GM10847 (cell line): ENCODE data around the gene FBRSL1.

Source experiments
- POLR2A ChIP-seq: IDR thresholded peaks from 2 replicates; pipeline ENCODE4 v1.6.1; 2011; ENCODE audit not compliant: insufficient read length; ENCODE audit errors: extremely low read depth

The FBRSL1 gene

DNA sequence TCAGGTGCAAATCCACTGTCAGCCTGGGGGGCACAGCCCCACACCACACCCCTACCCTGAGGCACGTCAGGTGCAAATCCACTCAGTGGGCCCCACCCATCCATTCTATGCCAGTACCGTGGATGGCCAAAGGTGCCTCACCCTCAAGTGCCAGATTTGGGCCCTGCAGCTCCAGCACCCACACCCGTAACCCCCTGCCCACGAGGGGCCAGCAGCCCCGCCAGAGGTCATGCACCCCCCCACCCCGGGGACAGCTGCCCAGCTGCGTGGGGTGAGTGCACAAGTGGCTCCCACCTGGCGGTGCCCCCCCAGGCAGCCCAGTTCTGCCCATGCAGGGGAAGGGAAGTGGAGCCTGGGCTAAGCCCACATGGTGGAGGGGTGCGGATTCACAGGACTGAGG, 51.2 kb downstream of the FBRSL1 start:
- no peak for TF ChIP-seq POLR2A

DNA sequence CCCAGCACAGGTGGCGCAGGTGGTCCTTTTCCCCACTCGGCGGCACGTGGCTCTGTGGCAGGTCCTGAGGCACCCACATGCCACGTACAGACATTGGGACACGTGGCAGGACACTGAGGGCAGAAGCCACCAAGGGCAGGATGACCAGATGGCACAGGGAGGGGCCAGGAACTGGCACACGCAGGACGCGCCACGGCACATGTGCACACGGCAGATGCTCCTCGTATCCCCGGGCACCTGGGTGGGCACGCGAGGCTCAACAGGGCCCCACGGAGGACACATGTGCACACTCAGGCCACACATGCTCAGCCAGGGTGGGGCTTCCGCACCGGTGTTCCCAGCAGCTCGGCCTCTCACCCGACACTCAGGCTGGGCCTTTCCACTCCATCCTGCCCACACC, 52.0 kb downstream of the FBRSL1 start:
- TF ChIP-seq POLR2A = no peak

DNA sequence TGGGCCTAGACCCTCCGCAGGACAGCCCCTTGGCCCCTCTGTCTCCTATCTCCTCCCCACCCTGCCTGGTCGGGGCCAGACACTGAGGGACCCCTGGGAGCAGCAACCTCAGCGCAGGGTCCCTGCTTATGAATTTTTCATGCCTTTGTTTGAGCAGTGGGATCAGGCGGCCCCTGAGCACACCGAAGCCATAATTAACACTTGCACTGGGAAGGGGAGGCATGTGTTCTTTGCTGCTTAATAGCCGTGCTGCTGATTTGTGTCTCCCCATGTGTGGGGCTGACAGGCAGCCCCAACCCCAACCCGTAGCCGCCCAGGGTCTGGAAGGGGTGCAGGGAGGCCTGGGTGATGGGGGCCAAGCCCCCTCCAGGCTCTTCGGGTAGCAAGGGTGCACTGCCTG, 52.7 kb downstream of the FBRSL1 start:
- no peak for TF ChIP-seq POLR2A

DNA sequence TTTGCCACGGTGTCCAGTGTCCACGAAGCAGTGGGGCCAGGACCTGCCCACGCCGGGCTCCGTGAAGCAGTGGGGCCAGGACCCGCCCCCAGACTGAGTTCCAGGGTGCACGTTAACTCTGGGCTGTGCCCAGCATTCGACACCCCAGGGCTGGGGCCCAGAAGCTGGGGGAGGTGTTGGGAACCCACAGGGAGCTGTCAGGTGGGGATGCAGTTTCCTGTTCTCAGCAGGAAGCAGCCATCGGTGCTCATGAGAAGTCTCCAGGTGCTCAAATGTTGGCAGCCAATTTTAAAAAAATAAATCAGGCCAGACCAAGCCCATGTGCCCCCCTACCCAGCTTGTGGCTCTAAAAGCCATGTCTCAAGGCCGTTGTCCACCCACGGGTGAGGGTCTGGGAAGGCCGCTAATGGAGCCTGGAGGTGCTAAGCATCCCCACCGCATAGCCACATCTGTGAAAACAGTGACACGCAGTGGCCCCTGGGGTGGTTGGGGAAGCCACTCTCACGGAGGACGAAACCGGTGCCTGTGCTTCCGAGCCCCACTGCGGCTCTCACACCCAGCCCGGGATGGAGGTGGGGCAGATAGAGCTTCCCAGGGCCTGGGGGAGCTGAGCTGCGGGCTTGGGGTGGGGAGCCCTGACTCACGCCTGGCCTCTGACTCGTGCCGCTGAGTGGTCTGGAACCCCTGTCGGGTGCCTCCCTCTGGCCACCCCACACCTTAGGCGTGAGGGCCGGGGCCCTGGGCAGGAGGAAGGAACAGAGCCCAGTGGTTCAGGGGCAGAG, 53.5 kb downstream of the FBRSL1 start:
- no peak for TF ChIP-seq POLR2A

DNA sequence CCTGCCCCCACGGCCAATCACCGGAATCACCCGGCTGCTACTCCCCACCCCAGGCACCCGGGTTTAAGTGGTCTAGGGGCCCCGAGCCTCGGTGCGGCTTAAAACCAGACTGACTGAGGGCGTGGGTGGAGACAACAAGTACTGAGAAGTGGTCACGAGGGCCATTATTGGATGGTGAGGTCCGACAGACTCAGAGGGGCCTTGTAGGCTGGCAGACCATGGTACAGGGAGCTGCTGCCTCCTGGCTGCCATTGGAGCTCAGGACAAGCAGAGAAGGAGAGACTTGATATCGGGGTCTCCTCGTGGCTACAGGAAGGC, 54.1 kb downstream of the FBRSL1 start:
- TF ChIP-seq POLR2A = no peak

DNA sequence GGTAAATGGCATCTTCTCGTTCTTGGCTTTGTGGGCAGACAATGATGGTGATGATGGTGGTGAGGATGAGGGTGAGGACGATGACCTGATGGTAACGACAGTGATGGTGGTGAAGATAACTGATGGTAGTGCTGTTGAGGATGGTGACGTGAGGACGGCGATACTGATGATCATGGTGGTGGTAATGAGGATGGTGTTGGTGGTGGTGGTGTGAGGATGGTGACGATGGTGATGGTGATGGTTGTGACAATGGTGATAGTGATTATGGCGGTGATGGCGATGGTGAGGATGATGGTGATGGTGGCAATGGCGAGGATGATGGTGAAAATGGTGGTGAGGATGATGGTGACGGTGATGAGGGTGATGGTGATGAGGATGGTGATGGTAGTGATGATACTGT, 54.5 kb downstream of the FBRSL1 start:
- no peak for TF ChIP-seq POLR2A

DNA sequence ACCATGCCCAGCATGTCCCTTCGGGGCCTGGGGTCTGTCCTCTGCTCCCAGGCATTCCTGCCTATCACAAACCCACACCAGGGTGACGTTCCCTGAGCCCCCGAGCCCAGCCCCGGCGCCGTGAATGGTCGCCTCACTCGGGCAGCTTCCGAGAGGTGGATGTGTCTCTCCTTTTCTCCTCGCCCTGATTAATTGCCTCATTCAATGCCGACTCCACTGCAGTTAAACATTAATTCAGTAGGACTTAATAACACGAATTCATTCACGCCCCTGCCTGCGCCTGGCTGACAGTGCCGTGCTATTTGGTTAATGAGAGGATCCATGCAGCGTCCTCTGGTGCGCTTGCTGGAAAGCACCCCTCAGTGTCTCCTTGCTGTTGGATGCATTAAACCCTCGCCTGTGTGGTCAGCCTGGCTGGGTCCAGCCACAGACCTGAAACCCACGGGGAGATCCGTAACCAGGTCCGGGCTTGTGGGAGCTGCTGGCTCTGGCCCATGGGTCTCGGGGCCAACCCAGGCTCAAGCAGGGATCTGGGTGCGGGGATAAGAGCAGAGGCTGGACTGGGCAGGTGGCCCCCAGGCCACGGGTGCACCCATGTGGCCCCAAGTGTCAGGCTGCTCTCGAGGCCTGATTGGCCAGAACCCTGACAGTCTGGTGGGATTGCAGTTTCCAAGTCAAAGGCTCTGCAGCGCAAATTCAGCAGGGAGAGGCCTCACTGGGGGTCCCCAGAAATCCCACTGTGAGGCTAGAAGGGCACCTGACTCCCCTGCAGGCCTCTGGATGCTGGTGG, 55.4 kb downstream of the FBRSL1 start:
- TF ChIP-seq POLR2A = no peak

DNA sequence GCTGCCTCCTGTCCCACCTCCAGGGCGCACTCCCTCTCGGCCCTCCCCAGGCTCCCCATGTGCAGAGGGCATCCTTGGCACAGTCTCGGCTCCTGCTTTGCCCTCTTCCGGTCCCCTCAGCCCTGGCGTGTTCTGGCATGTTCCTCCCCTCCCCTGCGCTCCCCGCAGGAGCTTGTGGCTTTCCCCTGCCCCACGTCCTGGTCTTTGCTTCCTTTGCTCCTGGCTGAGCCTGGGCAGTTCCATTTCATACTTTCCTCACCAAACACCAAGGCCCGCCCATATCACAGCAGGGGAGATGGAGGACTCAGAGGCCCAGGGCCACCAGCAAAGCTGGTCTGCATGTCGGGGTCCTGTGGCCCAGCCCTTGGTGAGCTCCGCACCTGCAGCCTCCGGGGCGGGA, 56.0 kb downstream of the FBRSL1 start:
- TF ChIP-seq POLR2A = no peak

DNA sequence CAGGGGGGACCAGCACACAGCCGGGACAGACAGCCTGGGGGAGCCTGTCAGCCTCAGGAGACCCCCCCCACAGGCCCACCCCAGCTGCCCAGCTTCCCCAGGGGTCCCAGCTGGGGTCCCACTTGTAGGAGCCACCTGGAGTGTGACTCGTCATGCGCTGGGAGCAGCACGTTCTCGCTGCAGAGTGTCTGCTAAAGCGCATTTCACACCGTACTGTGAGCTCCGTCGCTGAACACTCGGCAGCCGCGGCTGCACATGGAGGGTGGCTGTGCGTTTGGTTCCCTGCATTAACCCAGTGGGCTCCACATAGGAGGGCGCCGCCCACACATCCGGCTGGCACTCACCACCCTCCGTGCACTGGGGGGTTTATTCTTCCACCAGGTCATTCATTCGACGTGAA, 56.7 kb downstream of the FBRSL1 start:
- TF ChIP-seq POLR2A = no peak

DNA sequence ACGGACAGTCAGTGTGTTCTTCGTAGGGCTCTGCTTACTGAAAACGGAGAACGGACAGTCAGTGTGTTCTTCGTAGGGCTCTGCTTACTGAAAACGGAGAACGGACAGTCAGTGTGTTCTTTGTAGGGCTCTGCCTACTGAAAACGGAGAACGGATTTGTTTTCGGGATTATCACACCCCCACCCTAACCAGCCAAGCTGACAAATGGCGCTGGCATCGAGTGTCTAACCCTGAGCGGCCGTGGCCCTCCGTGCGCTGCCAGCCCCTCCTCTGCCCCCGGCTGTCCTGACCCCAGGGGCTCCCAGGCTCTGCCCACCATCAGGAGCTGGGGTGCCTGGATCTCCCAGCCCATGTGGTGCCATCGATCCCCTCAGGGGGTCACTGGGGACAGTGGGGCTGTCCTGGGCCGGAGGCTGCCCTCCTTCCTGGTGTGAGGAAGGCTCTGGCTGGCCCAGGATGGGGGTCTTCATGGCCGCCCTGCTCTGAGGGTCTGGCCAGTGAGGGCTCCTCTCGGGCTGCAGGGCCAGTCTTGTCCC, 57.3 kb downstream of the FBRSL1 start:
- no peak for TF ChIP-seq POLR2A

DNA sequence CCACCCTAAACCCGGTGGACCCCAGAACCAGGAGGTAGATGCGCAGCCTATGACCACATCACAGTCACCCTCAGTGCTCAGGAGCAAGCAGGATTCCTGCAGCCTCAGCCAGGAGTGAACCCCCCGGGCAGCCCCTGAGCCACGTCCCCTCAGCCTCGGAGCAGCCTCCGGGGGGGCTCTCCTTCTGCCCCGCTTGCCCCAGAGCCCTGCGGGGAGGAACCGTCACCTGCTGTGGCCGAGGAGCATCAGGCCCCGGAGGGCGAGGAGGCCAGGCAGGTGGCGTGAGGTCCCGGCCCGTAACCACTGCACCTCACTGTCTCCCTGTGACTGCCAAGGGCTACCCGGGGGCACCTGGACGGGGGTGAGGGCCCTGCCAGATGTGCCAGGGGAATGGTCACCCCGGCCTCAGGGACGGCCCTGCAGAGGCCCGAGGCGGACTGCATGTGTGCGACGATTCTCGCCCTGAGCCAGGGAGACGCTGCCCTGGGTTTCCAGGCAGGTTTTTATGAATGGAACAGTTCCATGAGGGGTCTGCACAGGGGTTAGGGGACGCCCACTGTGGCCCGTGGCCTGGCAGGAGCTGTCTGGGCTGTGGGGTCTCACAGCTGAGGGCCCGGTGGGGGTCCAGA, 58.6 kb downstream of the FBRSL1 start:
- no peak for TF ChIP-seq POLR2A

DNA sequence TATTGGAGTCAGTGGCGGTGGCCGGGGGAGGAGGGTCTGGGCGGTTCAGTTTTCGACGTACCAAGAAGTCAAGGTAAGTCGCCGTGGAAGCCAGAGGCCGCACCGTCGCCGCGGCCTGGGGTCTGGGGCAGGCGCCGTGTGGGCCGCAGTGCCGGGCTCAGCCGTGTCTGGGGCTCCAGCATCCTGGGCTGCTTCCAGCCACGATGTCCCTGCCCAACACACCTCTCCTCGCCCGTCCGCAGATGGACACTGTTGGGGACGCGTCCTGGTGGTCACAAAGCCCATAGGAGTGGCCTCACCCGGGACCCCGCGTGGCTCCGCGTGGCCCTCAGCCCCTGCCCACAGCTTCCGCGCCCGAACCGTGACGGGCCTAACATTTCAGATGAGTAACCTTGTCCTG, 59.1 kb downstream of the FBRSL1 start:
- TF ChIP-seq POLR2A = no peak

DNA sequence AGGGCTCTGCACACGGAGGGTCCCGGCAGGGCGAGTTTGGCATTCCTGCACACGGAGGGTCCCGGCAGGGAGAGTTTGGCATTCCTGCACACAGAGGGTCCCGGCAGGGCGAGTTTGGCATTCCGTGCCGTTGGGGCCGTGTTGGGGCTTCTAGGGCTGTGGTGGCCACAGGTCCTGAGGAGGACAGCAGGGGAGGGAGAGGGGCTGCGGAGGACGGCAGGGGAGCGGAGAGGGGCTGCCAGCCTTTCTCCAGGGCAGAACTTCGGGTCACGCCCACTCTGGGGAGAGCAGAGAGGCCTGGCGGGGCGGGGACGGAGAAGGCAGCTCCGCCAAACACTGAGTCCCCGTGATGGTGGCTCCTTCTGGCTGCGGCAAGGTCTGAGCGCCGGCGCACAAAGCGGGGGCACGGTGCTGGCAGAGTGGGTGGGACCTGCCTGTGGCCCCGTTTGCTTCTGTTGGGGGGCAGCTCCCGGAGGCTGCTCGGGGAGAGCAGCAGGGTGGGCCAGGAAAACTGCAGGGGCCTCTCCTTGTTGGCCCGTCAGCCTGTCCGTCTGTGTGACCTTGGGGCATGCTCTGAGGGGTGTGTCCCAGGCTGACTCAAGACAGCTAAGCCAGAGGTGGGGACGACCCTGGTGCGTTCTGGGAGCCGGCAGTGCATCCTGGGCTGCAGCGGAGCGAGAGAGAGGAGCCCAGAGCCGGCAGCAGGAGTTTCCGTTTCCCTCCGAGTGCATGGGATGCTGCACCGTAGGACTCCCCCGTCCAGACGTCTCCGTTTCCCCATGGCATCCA, 60.3 kb downstream of the FBRSL1 start:
- TF ChIP-seq POLR2A = no peak

DNA sequence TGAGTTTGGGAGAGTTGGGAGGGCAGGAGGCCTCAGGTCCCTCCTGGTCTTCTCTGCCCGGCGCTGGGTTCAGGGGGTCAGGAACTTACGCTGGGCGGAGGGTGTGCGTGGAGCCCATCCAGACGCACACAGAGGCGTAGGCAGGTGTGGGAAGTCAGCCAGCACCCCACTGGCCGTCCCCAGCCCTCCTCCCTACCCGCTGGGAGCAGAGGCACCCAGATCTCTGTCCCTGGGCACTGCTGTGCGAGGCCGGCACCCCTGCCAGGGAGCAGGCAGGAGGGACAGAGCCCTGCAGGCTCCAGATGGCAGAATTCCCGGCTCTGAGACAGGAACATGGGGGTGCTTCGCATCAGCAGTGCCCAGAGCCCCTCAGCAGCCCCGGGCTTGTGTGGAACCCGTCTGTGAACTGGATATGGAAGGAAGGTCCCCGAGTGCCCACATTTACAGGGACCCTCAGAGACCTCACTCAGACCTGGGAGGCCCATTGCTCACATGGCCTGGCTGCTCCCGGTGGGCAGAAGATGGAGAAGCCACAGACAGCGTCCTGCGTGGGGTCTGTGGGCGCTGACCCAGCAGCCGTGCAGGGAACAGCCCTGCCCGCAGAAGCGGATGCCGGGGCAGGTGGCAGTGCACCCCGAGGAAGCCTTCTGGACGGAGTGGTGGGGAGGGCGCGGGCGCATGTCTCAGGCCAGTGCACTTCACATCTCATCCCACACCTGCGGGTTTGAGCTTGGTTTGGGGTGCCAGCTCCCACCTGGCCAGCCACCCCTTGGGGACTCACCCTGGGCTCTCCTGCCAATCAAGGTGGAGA, 61.1 kb downstream of the FBRSL1 start:
- no peak for TF ChIP-seq POLR2A

DNA sequence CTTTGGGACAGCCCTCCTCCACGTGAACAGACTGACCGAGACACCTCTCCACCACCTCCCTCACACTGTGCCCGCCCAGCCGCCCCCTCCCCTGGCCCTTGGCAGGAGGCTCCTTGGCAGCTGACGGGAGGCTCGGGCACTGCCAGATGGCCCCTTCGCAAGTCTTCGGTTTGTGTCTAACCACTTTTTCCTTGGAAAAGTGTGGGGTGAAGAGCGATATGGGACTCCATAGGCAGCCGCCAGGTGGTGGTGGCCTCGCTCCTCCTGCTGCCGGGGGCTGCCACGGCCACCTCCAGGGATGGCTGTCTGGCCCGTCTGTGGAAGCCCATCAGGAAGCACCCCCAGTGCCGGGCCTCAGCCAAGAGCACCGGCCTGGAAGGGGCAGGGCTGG, 61.7 kb downstream of the FBRSL1 start:
- TF ChIP-seq POLR2A = no peak
